ENCODE data around the gene ING5. TPM values are rescaled to one million over a fixed set of nuclear protein-coding genes. Genes with fewer than 3 reads are reported as not detected.
"Not testable (repeated sequence)": the region's sequence is repeated elsewhere in the genome, so short reads cannot be mapped to it uniquely, and the experiment has no call there.

The ING5 gene
- total RNA-seq, 1 donor from 2014 or later, result 48.8 TPM

- Mint-ChIP-seq H3K27me3 (no peaks in the 10 kb centered on the region), H3K36me3 (peaks cover 19% of the 10 kb centered on the region), H3K4me3 (no peak overlapping the region), H3K4me1 (ENCODE audit: unreplicated experiment) (peaks cover 4% of the 10 kb centered on the region), H3K27ac (no peak overlapping the region), H3K9me3 (peaks cover 8% of the 10 kb centered on the region)
- no peak for DNase-seq (ENCODE audit: extremely low spot score, unreplicated experiment)
- TF ChIP-seq CTCF (conservative IDR thresholded peaks at IDR 0.05), result no peak
Observed at GRCh38 chr2:241742320-241742939, 40.6 kb downstream of the ING5 start.

- H3K4me1 Mint-ChIP-seq (ENCODE audit: unreplicated experiment); DNase-seq (ENCODE audit: extremely low spot score, unreplicated experiment); H3K27me3 Mint-ChIP-seq; H3K4me3 Mint-ChIP-seq; H3K27ac Mint-ChIP-seq; H3K9me3 Mint-ChIP-seq: not testable (repeated sequence)
- peaks cover 19% of the 10 kb centered on the region for H3K36me3 Mint-ChIP-seq
Observed at GRCh38 chr2:241743008-241743407, 41.2 kb downstream of the ING5 start.

- Mint-ChIP-seq H3K4me1 (ENCODE audit: unreplicated experiment) (peaks cover 2% of the 10 kb centered on the region), H3K36me3 (peaks cover 19% of the 10 kb centered on the region), H3K9me3 (peaks cover 8% of the 10 kb centered on the region), H3K27me3 (no peaks in the 10 kb centered on the region), H3K27ac (no peak overlapping the region), H3K4me3 (no peak overlapping the region)
- TF ChIP-seq CTCF (conservative IDR thresholded peaks at IDR 0.05), result no peak
- DNase-seq (ENCODE audit: extremely low spot score, unreplicated experiment), result no peak
Observed at GRCh38 chr2:241743620-241744019, 41.8 kb downstream of the ING5 start.

- H3K36me3 Mint-ChIP-seq, result peaks cover 19% of the 10 kb centered on the region
- no peaks in the 10 kb centered on the region for H3K4me1 Mint-ChIP-seq (ENCODE audit: unreplicated experiment)
- H3K9me3 Mint-ChIP-seq, result peaks cover 8% of the 10 kb centered on the region
- H3K27ac Mint-ChIP-seq, result no peak overlapping the region
- TF ChIP-seq CTCF (conservative IDR thresholded peaks at IDR 0.05), result no peak
- DNase-seq (ENCODE audit: extremely low spot score, unreplicated experiment), result no peak
- no peak overlapping the region for H3K4me3 Mint-ChIP-seq
- H3K27me3 Mint-ChIP-seq, result no peaks in the 10 kb centered on the region
Observed at GRCh38 chr2:241744028-241744754, 42.4 kb downstream of the ING5 start.

- Mint-ChIP-seq H3K4me3 (no peak overlapping the region), H3K36me3 (peaks cover 22% of the 10 kb centered on the region), H3K4me1 (ENCODE audit: unreplicated experiment) (no peaks in the 10 kb centered on the region), H3K27ac (no peak overlapping the region), H3K27me3 (no peaks in the 10 kb centered on the region), H3K9me3 (peaks cover 8% of the 10 kb centered on the region)
- DNase-seq (ENCODE audit: extremely low spot score, unreplicated experiment), result no peak
- TF ChIP-seq CTCF (conservative IDR thresholded peaks at IDR 0.05), result no peak
Observed at GRCh38 chr2:241745276-241745675, 43.4 kb downstream of the ING5 start.

GRCh38 chr2:241746084-241746483 is 44.2 kb downstream of the ING5 start:
- Mint-ChIP-seq H3K4me3 (no peak overlapping the region), H3K27ac (no peak overlapping the region), H3K9me3 (peaks cover 8% of the 10 kb centered on the region), H3K36me3 (peaks cover 22% of the 10 kb centered on the region), H3K4me1 (ENCODE audit: unreplicated experiment) (no peaks in the 10 kb centered on the region), H3K27me3 (no peaks in the 10 kb centered on the region)
- no peak for DNase-seq (ENCODE audit: extremely low spot score, unreplicated experiment)
- no peak for TF ChIP-seq CTCF (conservative IDR thresholded peaks at IDR 0.05)

Data from type B pancreatic cell (in vitro differentiated cells).